GM12878 (cell line): ENCODE data around the gene OR2M2. TPM values are rescaled to one million over a fixed set of nuclear protein-coding genes. Genes with fewer than 3 reads are reported as not detected.

ENCODE experiments used
- ATAC-seq: fragments of 200-7000 bp; cut with Tn5 transposase; 3 replicates; pipeline ENCODE4 v1.9.1; 2020; ENCODE audit warnings: mild to moderate bottlenecking, moderate library complexity
- BruUV-seq: library from RNA; stranded (reverse); fragments of 400-500 nt; replicated peaks from 2 replicates; lab custom pipeline; 2021; lab: Mats Ljungman, UMichigan
- CTCF ChIA-PET: fragments of 300-600 bp; sonication (Branson Sonifier 250); formaldehyde crosslinking; extraction: SDS; loops from one replicate; lab custom pipeline; 2021; ENCODE audit warnings: inconsistent platforms; lab: Yijun Ruan, JAX
- POLR2A ChIA-PET: fragments of 350-600 bp; formaldehyde crosslinking; extraction: SDS; loops from one replicate; lab custom pipeline; 2021; ENCODE audit warnings: inconsistent platforms; lab: Charles Lee
- RAD21 ChIA-PET: fragments of 300-600 bp; sonication (Branson Sonifier 250); formaldehyde crosslinking; loops from one replicate; lab custom pipeline; 2023; ENCODE audit warnings: antibody characterized with exemption; ENCODE audit not compliant: unreplicated experiment; lab: Charles Lee
- SMC1A ChIA-PET: fragments of 300-600 bp; sonication (Branson Sonifier 250); formaldehyde crosslinking; loops from one replicate; lab custom pipeline; 2023; ENCODE audit not compliant: unreplicated experiment, uncharacterized antibody; lab: Charles Lee
- DNase-seq: peaks from one replicate; pipeline ENCODE4 v3.0.0-alpha.2; 2011; ENCODE audit warnings: low read depth, low spot score
- FAIRE-seq: peaks from 3 replicates; lab custom pipeline; 2011; peaks lifted over from hg19 to GRCh38; lab: Jason Lieb, UNC
- H2AFZ ChIP-seq: 2 replicates; pipeline ENCODE4 v1.6.0; 2011; ENCODE audit warnings: low read depth, low read length, control low read depth; ENCODE audit not compliant: control insufficient read depth
- H3K27ac ChIP-seq: 2 replicates; pipeline ENCODE4 v1.5.1; 2011; ENCODE audit warnings: control low read depth; ENCODE audit not compliant: control insufficient read depth, insufficient read depth
- H3K27me3 ChIP-seq, 2 experiments: replicated peaks in 1 of 2; 2 replicates each; pipeline versions ENCODE4 v1.6.0 to v1.6.1; 2011; ENCODE audit warnings: low read length in 1 of 2; ENCODE audit not compliant: control insufficient read depth in 2 of 2, insufficient read depth in 2 of 2
- H3K36me3 ChIP-seq, 2 experiments: 2 replicates each; pipeline ENCODE4 v1.5.1; 2011; ENCODE audit warnings: low read length in 1 of 2; ENCODE audit not compliant: control insufficient read depth in 2 of 2, insufficient read depth in 2 of 2
- H3K4me1 ChIP-seq: 2 replicates; pipeline ENCODE4 v1.6.1; 2011; ENCODE audit warnings: mild to moderate bottlenecking, low read length, moderate library complexity, mixed read lengths; ENCODE audit not compliant: control insufficient read depth, insufficient read depth
- H3K4me2 ChIP-seq: 2 replicates; pipeline ENCODE4 v1.6.0; 2011; ENCODE audit warnings: control low read depth; ENCODE audit not compliant: control insufficient read depth, insufficient read depth
- H3K4me3 ChIP-seq: fragments of 200-600 bp; sonication (generic); 2 replicates; pipeline ENCODE4 v1.5.1; 2016
- H3K79me2 ChIP-seq: 2 replicates; pipeline ENCODE4 v1.6.0; 2011; ENCODE audit warnings: low read length; ENCODE audit not compliant: control insufficient read depth, insufficient read depth
- H3K9ac ChIP-seq: 2 replicates; pipeline ENCODE4 v1.8.0; 2011; ENCODE audit warnings: low read length, control low read depth, mixed read lengths; ENCODE audit not compliant: control insufficient read depth, insufficient read depth
- H3K9me3 ChIP-seq: replicated peaks from 3 replicates; pipeline ENCODE4 v1.5.1; 2011; ENCODE audit warnings: mild to moderate bottlenecking, low read length; ENCODE audit not compliant: control insufficient read depth, insufficient read depth
- H4K20me1 ChIP-seq: 2 replicates; pipeline ENCODE4 v1.6.0; 2011; ENCODE audit not compliant: control insufficient read depth, insufficient read depth
- CHD1 ChIP-seq: IDR thresholded peaks from 2 replicates; pipeline ENCODE4 v1.6.1; 2012; ENCODE audit warnings: low read depth, low read length, improper control_type of control experiment
- MEF2B ChIP-seq: fragments of 450-650 bp; IDR thresholded peaks from 2 replicates; pipeline ENCODE4 v1.6.1; 2018; ENCODE audit warnings: mild to moderate bottlenecking, moderate library complexity; ENCODE audit not compliant: partially characterized antibody, poor library complexity, severe bottlenecking
- MYC ChIP-seq: IDR thresholded peaks from 2 replicates; pipeline ENCODE4 v1.6.1; 2011; ENCODE audit warnings: mild to moderate bottlenecking, low read length, moderate library complexity, inconsistent platforms; ENCODE audit not compliant: insufficient read depth, insufficient replicate concordance, insufficient read length, severe bottlenecking
- SP1 ChIP-seq: IDR thresholded peaks from one replicate; pipeline ENCODE4 v1.6.1; 2011; ENCODE audit warnings: low read depth, low read length
- WGBS: methylation state at CpG from one replicate; pipeline ENCODE4 v1.1.6; 2016; ENCODE audit warnings: low lambda C conversion rate; ENCODE audit not compliant: insufficient replicate concordance, insufficient coverage; ENCODE audit errors: missing lambda C conversion rate; 5-methylcytosine and 5-hydroxymethylcytosine counted together
- in situ Hi-C: fragments of 300-500 bp; cut with MboI; formaldehyde crosslinking; loops from 9 replicates; pipeline ENCODE4 v1.14.3; 2018; ENCODE audit warnings: mixed read lengths
- intact Hi-C: fragments of 100-400 bp; cut with micrococcal nuclease; formaldehyde crosslinking; loops from one replicate; pipeline ENCODE4 v1.14.2; 2022; ENCODE audit not compliant: unreplicated experiment
- polyA plus RNA-seq, 11 experiments: library from polyadenylated mRNA; depleted of rRNA in 4 of 11; unstranded in 6 of 11; stranded (reverse) in 5 of 11; fragments of >200 nt; fragmentation: Nextera tagmentation in 4 of 11; fragmentation: Illumina TruSeq in 1 of 11; extraction: Ambion mirVana in 4 of 11; extraction: Trizol in 1 of 11; gene quantifications; 1 replicate in 1 of 11; 2 replicates in 10 of 11; pipeline versions ENCODE4 v1.2.1 to v1.2.3, GENCODE V29; 2011 to 2016; ENCODE audit warnings: inconsistent platforms in 2 of 11, missing spikeins in 2 of 11, low read depth in 1 of 11
- total RNA-seq, 4 experiments: library from RNA; depleted of rRNA in 3 of 4; stranded (reverse); fragments of >200 nt in 3 of 4; fragmentation: Illumina TruSeq in 1 of 4; extraction: Trizol in 1 of 4; gene quantifications; 2 replicates each; pipeline versions ENCODE4 v1.2.1 to v1.2.3, GENCODE V29; 2013 to 2021
- TF ChIP-seq, protein P1 (sequence below): fragments of 450-650 bp; IDR thresholded peaks from 2 replicates; pipeline ENCODE4 v1.6.1; 2017; ENCODE audit warnings: low read depth, mild to moderate bottlenecking, moderate library complexity
- TF ChIP-seq, protein P2 (sequence below): IDR thresholded peaks from 2 replicates; pipeline ENCODE4 v1.6.1; 2012; ENCODE audit warnings: low read depth, low read length, improper control_type of control experiment
- TF ChIP-seq, protein P3 (sequence below): IDR thresholded peaks from 2 replicates; pipeline ENCODE4 v1.6.1; 2011; ENCODE audit warnings: mild to moderate bottlenecking, low read depth, low read length, moderate library complexity; ENCODE audit not compliant: insufficient replicate concordance
- TF ChIP-seq, protein P4 (sequence below): IDR thresholded peaks from 2 replicates; pipeline ENCODE4 v1.6.1; 2012; ENCODE audit warnings: improper control_type of control experiment, low read depth, low read length; ENCODE audit not compliant: insufficient replicate concordance
- TF ChIP-seq, protein P5 (sequence below): fragments of 450-650 bp; conservative IDR thresholded peaks from 2 replicates; pipeline ENCODE4 v1.6.1; 2017; ENCODE audit warnings: mild to moderate bottlenecking, moderate library complexity
- TF ChIP-seq, protein P6 (sequence below): fragments of 450-650 bp; IDR thresholded peaks from 2 replicates; pipeline ENCODE4 v1.6.1; 2016; ENCODE audit warnings: mild to moderate bottlenecking

The OR2M2 gene
- total and polyA plus RNA-seq, 10 of the 15 experiments (the other 5 are each of a cell fraction or from before 2014, with no cell fraction given), result not detected

DNA sequence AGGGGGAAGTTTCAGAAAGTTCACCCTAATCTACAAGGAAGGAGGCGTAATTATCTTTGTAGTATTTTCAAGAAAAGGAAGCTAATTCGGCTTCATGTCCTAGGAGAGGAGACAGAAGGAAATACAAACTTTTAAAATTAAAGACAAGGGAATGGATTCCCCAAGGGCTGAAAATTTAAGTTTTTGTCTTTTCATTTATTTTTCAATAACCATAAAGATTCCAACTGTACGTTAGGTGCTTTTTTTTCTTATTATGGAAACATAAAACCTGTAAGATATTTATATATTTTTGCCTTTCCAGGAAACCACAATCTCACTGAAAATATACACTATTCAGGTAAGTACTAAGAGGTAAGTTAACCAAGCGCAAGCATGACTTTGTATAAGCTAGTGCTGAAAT, 22.3 kb downstream of the OR2M2 start, which contains the start of gene OR2M3 (continued):
- TF ChIP-seq, protein P1, sequence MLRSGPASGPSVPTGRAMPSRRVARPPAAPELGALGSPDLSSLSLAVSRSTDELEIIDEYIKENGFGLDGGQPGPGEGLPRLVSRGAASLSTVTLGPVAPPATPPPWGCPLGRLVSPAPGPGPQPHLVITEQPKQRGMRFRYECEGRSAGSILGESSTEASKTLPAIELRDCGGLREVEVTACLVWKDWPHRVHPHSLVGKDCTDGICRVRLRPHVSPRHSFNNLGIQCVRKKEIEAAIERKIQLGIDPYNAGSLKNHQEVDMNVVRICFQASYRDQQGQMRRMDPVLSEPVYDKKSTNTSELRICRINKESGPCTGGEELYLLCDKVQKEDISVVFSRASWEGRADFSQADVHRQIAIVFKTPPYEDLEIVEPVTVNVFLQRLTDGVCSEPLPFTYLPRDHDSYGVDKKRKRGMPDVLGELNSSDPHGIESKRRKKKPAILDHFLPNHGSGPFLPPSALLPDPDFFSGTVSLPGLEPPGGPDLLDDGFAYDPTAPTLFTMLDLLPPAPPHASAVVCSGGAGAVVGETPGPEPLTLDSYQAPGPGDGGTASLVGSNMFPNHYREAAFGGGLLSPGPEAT, result no peak
- TF ChIP-seq, protein P2, sequence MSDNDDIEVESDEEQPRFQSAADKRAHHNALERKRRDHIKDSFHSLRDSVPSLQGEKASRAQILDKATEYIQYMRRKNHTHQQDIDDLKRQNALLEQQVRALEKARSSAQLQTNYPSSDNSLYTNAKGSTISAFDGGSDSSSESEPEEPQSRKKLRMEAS, result no peak
- TF ChIP-seq SP1, result no peak
- TF ChIP-seq, all 136 proteins: peak for 0

DNA sequence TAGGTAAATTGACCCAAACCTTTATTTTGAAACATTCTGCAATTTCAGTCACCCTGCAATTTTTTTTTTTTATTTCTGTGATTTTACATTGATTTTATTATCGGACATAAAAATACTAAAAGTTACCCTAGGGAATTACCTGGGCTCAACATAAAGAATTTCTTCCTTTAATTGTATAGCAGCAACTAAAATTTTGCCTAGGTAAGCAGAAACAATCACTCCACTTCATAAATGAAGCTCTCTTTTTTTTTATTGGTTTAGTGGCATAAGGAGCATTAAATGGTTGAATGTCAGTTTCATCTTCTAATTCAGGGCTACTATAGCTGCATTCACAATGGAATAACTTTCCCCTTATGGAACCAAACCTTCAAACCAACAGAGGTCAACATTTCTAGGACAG, 41.3 kb downstream of the OR2M2 start:
- POLR2A ChIA-PET, result no interaction called here
- Histone ChIP-seq H3K4me3 (no peak overlapping the region), H3K9me3 (no peaks in the 10 kb centered on the region), H3K9ac (no peak overlapping the region), H3K27me3 (no peaks in the 10 kb centered on the region), H3K27ac (no peak overlapping the region), H2AFZ (no peak overlapping the region), H3K4me1 (no peaks in the 10 kb centered on the region), H4K20me1 (no peaks in the 10 kb centered on the region), H3K36me3 (no peaks in the 10 kb centered on the region), H3K79me2 (no peaks in the 10 kb centered on the region), H3K4me2 (no peak overlapping the region)
- FAIRE-seq (no peak), ATAC-seq (no peak), DNase-seq (no peak)
- SMC1A ChIA-PET, result no interaction called here
- RAD21 ChIA-PET, result no interaction called here
- 0% methylated on average over 1 of the region's 1 CpG for WGBS
- in situ Hi-C loops (no loop called here), intact Hi-C loops (no loop called here)
- BruUV-seq, result no TSS peak
- CTCF ChIA-PET, result no interaction called here
- no peak for TF ChIP-seq MYC
- TF ChIP-seq MEF2B, result no peak
- no peak for TF ChIP-seq SP1
- TF ChIP-seq, protein P3, sequence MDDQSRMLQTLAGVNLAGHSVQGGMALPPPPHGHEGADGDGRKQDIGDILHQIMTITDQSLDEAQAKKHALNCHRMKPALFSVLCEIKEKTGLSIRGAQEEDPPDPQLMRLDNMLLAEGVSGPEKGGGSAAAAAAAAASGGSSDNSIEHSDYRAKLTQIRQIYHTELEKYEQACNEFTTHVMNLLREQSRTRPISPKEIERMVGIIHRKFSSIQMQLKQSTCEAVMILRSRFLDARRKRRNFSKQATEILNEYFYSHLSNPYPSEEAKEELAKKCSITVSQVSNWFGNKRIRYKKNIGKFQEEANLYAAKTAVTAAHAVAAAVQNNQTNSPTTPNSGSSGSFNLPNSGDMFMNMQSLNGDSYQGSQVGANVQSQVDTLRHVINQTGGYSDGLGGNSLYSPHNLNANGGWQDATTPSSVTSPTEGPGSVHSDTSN, result no peak
- TF ChIP-seq, protein P4, sequence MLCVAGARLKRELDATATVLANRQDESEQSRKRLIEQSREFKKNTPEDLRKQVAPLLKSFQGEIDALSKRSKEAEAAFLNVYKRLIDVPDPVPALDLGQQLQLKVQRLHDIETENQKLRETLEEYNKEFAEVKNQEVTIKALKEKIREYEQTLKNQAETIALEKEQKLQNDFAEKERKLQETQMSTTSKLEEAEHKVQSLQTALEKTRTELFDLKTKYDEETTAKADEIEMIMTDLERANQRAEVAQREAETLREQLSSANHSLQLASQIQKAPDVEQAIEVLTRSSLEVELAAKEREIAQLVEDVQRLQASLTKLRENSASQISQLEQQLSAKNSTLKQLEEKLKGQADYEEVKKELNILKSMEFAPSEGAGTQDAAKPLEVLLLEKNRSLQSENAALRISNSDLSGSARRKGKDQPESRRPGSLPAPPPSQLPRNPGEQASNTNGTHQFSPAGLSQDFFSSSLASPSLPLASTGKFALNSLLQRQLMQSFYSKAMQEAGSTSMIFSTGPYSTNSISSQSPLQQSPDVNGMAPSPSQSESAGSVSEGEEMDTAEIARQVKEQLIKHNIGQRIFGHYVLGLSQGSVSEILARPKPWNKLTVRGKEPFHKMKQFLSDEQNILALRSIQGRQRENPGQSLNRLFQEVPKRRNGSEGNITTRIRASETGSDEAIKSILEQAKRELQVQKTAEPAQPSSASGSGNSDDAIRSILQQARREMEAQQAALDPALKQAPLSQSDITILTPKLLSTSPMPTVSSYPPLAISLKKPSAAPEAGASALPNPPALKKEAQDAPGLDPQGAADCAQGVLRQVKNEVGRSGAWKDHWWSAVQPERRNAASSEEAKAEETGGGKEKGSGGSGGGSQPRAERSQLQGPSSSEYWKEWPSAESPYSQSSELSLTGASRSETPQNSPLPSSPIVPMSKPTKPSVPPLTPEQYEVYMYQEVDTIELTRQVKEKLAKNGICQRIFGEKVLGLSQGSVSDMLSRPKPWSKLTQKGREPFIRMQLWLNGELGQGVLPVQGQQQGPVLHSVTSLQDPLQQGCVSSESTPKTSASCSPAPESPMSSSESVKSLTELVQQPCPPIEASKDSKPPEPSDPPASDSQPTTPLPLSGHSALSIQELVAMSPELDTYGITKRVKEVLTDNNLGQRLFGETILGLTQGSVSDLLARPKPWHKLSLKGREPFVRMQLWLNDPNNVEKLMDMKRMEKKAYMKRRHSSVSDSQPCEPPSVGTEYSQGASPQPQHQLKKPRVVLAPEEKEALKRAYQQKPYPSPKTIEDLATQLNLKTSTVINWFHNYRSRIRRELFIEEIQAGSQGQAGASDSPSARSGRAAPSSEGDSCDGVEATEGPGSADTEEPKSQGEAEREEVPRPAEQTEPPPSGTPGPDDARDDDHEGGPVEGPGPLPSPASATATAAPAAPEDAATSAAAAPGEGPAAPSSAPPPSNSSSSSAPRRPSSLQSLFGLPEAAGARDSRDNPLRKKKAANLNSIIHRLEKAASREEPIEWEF, result no peak
- TF ChIP-seq, protein P5, sequence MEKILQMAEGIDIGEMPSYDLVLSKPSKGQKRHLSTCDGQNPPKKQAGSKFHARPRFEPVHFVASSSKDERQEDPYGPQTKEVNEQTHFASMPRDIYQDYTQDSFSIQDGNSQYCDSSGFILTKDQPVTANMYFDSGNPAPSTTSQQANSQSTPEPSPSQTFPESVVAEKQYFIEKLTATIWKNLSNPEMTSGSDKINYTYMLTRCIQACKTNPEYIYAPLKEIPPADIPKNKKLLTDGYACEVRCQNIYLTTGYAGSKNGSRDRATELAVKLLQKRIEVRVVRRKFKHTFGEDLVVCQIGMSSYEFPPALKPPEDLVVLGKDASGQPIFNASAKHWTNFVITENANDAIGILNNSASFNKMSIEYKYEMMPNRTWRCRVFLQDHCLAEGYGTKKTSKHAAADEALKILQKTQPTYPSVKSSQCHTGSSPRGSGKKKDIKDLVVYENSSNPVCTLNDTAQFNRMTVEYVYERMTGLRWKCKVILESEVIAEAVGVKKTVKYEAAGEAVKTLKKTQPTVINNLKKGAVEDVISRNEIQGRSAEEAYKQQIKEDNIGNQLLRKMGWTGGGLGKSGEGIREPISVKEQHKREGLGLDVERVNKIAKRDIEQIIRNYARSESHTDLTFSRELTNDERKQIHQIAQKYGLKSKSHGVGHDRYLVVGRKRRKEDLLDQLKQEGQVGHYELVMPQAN, result no peak
- no peak for TF ChIP-seq CHD1
- TF ChIP-seq, protein P6, sequence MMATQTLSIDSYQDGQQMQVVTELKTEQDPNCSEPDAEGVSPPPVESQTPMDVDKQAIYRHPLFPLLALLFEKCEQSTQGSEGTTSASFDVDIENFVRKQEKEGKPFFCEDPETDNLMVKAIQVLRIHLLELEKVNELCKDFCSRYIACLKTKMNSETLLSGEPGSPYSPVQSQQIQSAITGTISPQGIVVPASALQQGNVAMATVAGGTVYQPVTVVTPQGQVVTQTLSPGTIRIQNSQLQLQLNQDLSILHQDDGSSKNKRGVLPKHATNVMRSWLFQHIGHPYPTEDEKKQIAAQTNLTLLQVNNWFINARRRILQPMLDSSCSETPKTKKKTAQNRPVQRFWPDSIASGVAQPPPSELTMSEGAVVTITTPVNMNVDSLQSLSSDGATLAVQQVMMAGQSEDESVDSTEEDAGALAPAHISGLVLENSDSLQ, result no peak
